Vagina (tissue), 2 donors: ENCODE data around the gene CSH2. TPM values are rescaled to one million over a fixed set of nuclear protein-coding genes. Genes with fewer than 3 reads are reported as not detected.
A peak's percentile ranks its signal among the peaks of the same experiment; 100 is the strongest.

Experiments
- DNase-seq, 2 donors: peaks; one replicate each; pipeline ENCODE4 v3.0.0-alpha.2; 2017; ENCODE audit errors: extremely low spot score in 2 of 2
- H3K27ac ChIP-seq: fragments of 200-600 bp; sonication (generic); one replicate; pipeline ENCODE4 v1.5.1; 2019
- H3K27me3 ChIP-seq: fragments of 200-600 bp; sonication (generic); one replicate; pipeline ENCODE4 v1.5.1; 2019
- H3K36me3 ChIP-seq, 2 donors: fragments of 200-600 bp; sonication (generic); one replicate each; pipeline ENCODE4 v1.5.1; 2017 to 2019
- H3K4me1 ChIP-seq: fragments of 200-600 bp; sonication (generic); one replicate; pipeline ENCODE4 v1.5.1; 2019
- H3K4me3 ChIP-seq, 2 donors: fragments of 200-600 bp; sonication (generic); 1 replicate in 1 of 2; 2 replicates in 1 of 2; pipeline ENCODE4 v1.5.1; 2016 to 2019
- H3K9me3 ChIP-seq: fragments of 200-600 bp; sonication (generic); one replicate; pipeline ENCODE4 v1.5.1; 2019
- CTCF ChIP-seq, 3 experiments: fragments of 450-650 bp in 2 of 3; fragments of 200-600 bp in 1 of 3; sonication (generic) in 1 of 3; IDR thresholded peaks; one replicate each; pipeline ENCODE4 v1.5.1; 2017 to 2019; ENCODE audit warnings: antibody characterized with exemption in 3 of 3, mild to moderate bottlenecking in 2 of 3, moderate library complexity in 2 of 3
- POLR2A ChIP-seq, 2 donors: fragments of 450-650 bp; IDR thresholded peaks; one replicate each; pipeline ENCODE4 v1.6.1; 2017; ENCODE audit warnings: antibody characterized with exemption in 2 of 2, mild to moderate bottlenecking in 2 of 2, moderate library complexity in 2 of 2
- POLR2AphosphoS5 ChIP-seq, 2 donors: sonication (generic); formaldehyde crosslinking; IDR thresholded peaks; one replicate each; pipeline ENCODE4 v1.9.0; 2017; ENCODE audit warnings: antibody characterized with exemption in 2 of 2, mild to moderate bottlenecking in 2 of 2, low read depth in 1 of 2; ENCODE audit not compliant: insufficient read depth in 1 of 2
- intact Hi-C: fragments of 100-400 bp; cut with DNase I; formaldehyde crosslinking; loops from one replicate; pipeline ENCODE4 v1.15.1; 2023
- total RNA-seq: library from RNA; depleted of rRNA; stranded (reverse); fragments of >200 nt; gene quantifications from one replicate; pipeline ENCODE4 v1.2.3, GENCODE V29; 2016

Gene CSH2
- total RNA-seq, 1 donor from 2014 or later = not detected

- no peaks in the 10 kb centered on the region for H3K36me3 ChIP-seq
- H3K9me3 ChIP-seq = no peaks in the 10 kb centered on the region
- H3K4me3 ChIP-seq = peak within 1 kb of the TSS; percentile 96 to 100
- peak in 1 of 2 donors; percentile 99 for DNase-seq
- intact Hi-C loops = loop anchor here (10.0 kb wide), 1 partner anchor 1082 kb away; no protein-coding TSS in a partner anchor
- no peaks in the 10 kb centered on the region for H3K27me3 ChIP-seq
- H3K4me1 ChIP-seq = peaks cover 47% of the 10 kb centered on the region
- TF ChIP-seq POLR2AphosphoS5 (IDR thresholded peaks at IDR 0.05; ENCODE audit: insufficient read depth in 1 of 2, low read depth in 1 of 2) = peak; percentile 88 to 93
- TF ChIP-seq CTCF (IDR thresholded peaks at IDR 0.05) = peak in 1 of 3 experiments; percentile 68
- TF ChIP-seq POLR2A (IDR thresholded peaks at IDR 0.05) = peak; percentile 47 to 97
- H3K27ac ChIP-seq = peak within 1 kb of the TSS; percentile 97
These were observed 30.7 kb downstream of the CSH2 start, which contains the start of gene SMARCD2 for GRCh38 chr17:63842540-63843386. SMARCD2 (minus strand) TSS chr17:63842685; CDS start chr17:63842674, 11 bp downstream.

GRCh38 chr17:63842173-63842539 is 31.3 kb downstream of the CSH2 start:
- Histone ChIP-seq H3K4me1 (peaks cover 53% of the 10 kb centered on the region), H3K27ac (peak overlapping the region; percentile 97), H3K9me3 (no peaks in the 10 kb centered on the region), H3K27me3 (no peaks in the 10 kb centered on the region), H3K4me3 (peak overlapping the region; percentile 96 to 100), H3K36me3 (peaks cover 0 to 3% of the 10 kb centered on the region in 2 donors)
- intact Hi-C loops = loop anchor here (10.0 kb wide), 1 partner anchor 1083 kb away; no protein-coding TSS in a partner anchor
- TF ChIP-seq POLR2A (IDR thresholded peaks at IDR 0.05) (no peak), CTCF (IDR thresholded peaks at IDR 0.05) (no peak), POLR2AphosphoS5 (IDR thresholded peaks at IDR 0.05; ENCODE audit: insufficient read depth in 1 of 2, low read depth in 1 of 2) (no peak)
- no peak for DNase-seq

- TF ChIP-seq POLR2A (IDR thresholded peaks at IDR 0.05) = no peak
- TF ChIP-seq CTCF (IDR thresholded peaks at IDR 0.05) = no peak
- TF ChIP-seq POLR2AphosphoS5 (IDR thresholded peaks at IDR 0.05; ENCODE audit: insufficient read depth in 1 of 2, low read depth in 1 of 2) = peak in 1 of 2 donors; percentile 36
These were observed 31.9 kb downstream of the CSH2 start for GRCh38 chr17:63841350-63842172.

GRCh38 chr17:63840591-63841349 is 32.7 kb downstream of the CSH2 start:
- Histone ChIP-seq H3K27ac (peak overlapping the region; percentile 97), H3K4me3 (peak overlapping the region; percentile 96 to 100), H3K9me3 (no peaks in the 10 kb centered on the region), H3K27me3 (no peaks in the 10 kb centered on the region), H3K4me1 (peaks cover 58% of the 10 kb centered on the region), H3K36me3 (peaks cover 0 to 17% of the 10 kb centered on the region in 2 donors)
- DNase-seq = no peak
- no peak for TF ChIP-seq POLR2AphosphoS5 (IDR thresholded peaks at IDR 0.05; ENCODE audit: insufficient read depth in 1 of 2, low read depth in 1 of 2)
- no peak for TF ChIP-seq CTCF (IDR thresholded peaks at IDR 0.05)
- no peak for TF ChIP-seq POLR2A (IDR thresholded peaks at IDR 0.05)
- intact Hi-C loops = loop anchor here (10.0 kb wide), 1 partner anchor 1084 kb away; no protein-coding TSS in a partner anchor

More at GRCh38 chr17:63841350-63842172, 31.9 kb downstream of the CSH2 start:
- no peak for DNase-seq
- H3K4me3 ChIP-seq = peak overlapping the region; percentile 96 to 100
- H3K9me3 ChIP-seq = no peaks in the 10 kb centered on the region
- H3K27me3 ChIP-seq = no peaks in the 10 kb centered on the region
- H3K4me1 ChIP-seq = peaks cover 58% of the 10 kb centered on the region
- peak overlapping the region; percentile 97 for H3K27ac ChIP-seq
- peaks cover 0 to 9% of the 10 kb centered on the region in 2 donors for H3K36me3 ChIP-seq
- intact Hi-C loops = loop anchor here (10.0 kb wide), 1 partner anchor 1083 kb away; no protein-coding TSS in a partner anchor
